Mesendoderm (in vitro differentiated cells): ENCODE measurements around the gene ANKRD37.

Experiments used
- DNase-seq: peaks from one replicate; pipeline ENCODE4 v3.0.0; 2013
- H2AK5ac ChIP-seq: 2 replicates; pipeline ENCODE4 v1.6.1; 2013; ENCODE audit warnings: low read length, inconsistent platforms
- H2BK120ac ChIP-seq: 2 replicates; pipeline ENCODE4 v1.6.1; 2013; ENCODE audit warnings: low read depth, mild to moderate bottlenecking, low read length, moderate library complexity, mixed read lengths
- H2BK15ac ChIP-seq: replicated peaks from 2 replicates; pipeline ENCODE4 v1.6.1; 2013; ENCODE audit warnings: low read depth, mild to moderate bottlenecking, moderate library complexity
- H2BK5ac ChIP-seq: 2 replicates; pipeline ENCODE4 v1.6.1; 2013; ENCODE audit warnings: low read length, inconsistent platforms
- H3K18ac ChIP-seq: 2 replicates; pipeline ENCODE4 v1.6.1; 2013; ENCODE audit warnings: mild to moderate bottlenecking, low read length, mixed read lengths
- H3K23ac ChIP-seq: one replicate; pipeline ENCODE4 v1.6.1; 2013; ENCODE audit warnings: low read length
- H3K27ac ChIP-seq: 2 replicates; pipeline ENCODE4 v1.5.1; 2013; ENCODE audit warnings: low read depth, mild to moderate bottlenecking, inconsistent platforms, low read length, moderate library complexity
- H3K27me3 ChIP-seq: 2 replicates; pipeline ENCODE4 v1.6.1; 2013; ENCODE audit warnings: low read length, control low read depth, mild to moderate bottlenecking, inconsistent platforms; ENCODE audit not compliant: insufficient read depth, poor library complexity
- H3K36me3 ChIP-seq: 2 replicates; pipeline ENCODE4 v1.6.1; 2013; ENCODE audit warnings: low read length, inconsistent platforms; ENCODE audit not compliant: control insufficient read depth, insufficient read depth
- H3K4ac ChIP-seq: one replicate; pipeline ENCODE4 v1.6.1; 2013; ENCODE audit warnings: low read depth, mild to moderate bottlenecking, low read length, moderate library complexity
- H3K4me1 ChIP-seq: 2 replicates; pipeline ENCODE4 v1.6.1; 2013; ENCODE audit warnings: low read depth, low read length, inconsistent platforms; ENCODE audit not compliant: control insufficient read depth
- H3K4me2 ChIP-seq: 2 replicates; pipeline ENCODE4 v1.6.1; 2013; ENCODE audit warnings: low read length
- H3K4me3 ChIP-seq: 2 replicates; pipeline ENCODE4 v1.5.1; 2013; ENCODE audit warnings: mild to moderate bottlenecking, low read length
- H3K56ac ChIP-seq: one replicate; pipeline ENCODE4 v1.6.1; 2013; ENCODE audit warnings: low read length
- H3K79me1 ChIP-seq: 2 replicates; pipeline ENCODE4 v1.6.1; 2013; ENCODE audit warnings: low read length, inconsistent platforms
- H3K79me2 ChIP-seq: 2 replicates; pipeline ENCODE4 v1.6.1; 2013; ENCODE audit warnings: mild to moderate bottlenecking, low read length; ENCODE audit not compliant: control insufficient read depth, insufficient read depth
- H3K9ac ChIP-seq: 2 replicates; pipeline ENCODE4 v1.6.1; 2013; ENCODE audit warnings: low read length, inconsistent platforms
- H4K5ac ChIP-seq: one replicate; pipeline ENCODE4 v1.6.1; 2013; ENCODE audit warnings: low read length
- H4K8ac ChIP-seq: one replicate; pipeline ENCODE4 v1.6.1; 2013; ENCODE audit warnings: low read depth, mild to moderate bottlenecking, control low read depth, low read length, moderate library complexity
- WGBS: extraction: QIAGEN DNeasy Blood & Tissue Kit; methylation state at CpG from one replicate; pipeline ENCODE4 v1.1.7; 2013; ENCODE audit warnings: low lambda C conversion rate, missing lambda C conversion rate; ENCODE audit not compliant: insufficient coverage; ENCODE audit errors: extremely low coverage; 5-methylcytosine and 5-hydroxymethylcytosine counted together

Gene ANKRD37

DNA sequence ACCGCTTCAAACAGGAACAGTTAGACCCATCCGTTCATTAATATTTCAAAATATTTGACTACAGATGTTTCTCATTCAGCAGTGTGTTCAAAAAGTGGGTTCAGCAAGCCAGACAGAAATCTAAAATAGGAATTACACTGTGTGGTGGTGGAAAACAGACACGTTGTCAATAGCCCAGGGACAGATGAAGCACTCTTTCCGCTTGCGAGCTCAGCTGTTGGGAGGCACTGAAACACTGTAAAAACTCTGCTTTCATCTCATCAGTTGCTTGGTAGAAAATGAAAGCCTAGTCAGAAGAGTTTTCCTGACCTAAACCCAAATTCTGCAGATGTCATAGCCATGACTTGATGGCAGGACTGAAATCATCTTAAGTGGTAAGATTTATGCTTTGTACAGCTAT, 39.4 kb upstream of the ANKRD37 start:
- Histone ChIP-seq H3K9ac (no peak overlapping the region), H3K36me3 (peaks cover 2% of the 10 kb centered on the region), H3K23ac (no peak overlapping the region), H2AK5ac (no peak overlapping the region), H3K79me1 (no peaks in the 10 kb centered on the region), H4K5ac (no peak overlapping the region), H2BK120ac (no peak overlapping the region), H3K4me3 (no peak overlapping the region), H3K27ac (no peak overlapping the region), H3K18ac (no peak overlapping the region), H3K27me3 (no peaks in the 10 kb centered on the region), H2BK15ac (no peak overlapping the region), H4K8ac (no peak overlapping the region), H3K79me2 (no peaks in the 10 kb centered on the region), H3K4ac (no peak overlapping the region), H3K4me1 (no peaks in the 10 kb centered on the region), H2BK5ac (no peak overlapping the region), H3K4me2 (no peak overlapping the region), H3K56ac (no peak overlapping the region)
- no peak for DNase-seq
- no CpG with 5 or more reads among the region's 5 CpGs for WGBS

DNA sequence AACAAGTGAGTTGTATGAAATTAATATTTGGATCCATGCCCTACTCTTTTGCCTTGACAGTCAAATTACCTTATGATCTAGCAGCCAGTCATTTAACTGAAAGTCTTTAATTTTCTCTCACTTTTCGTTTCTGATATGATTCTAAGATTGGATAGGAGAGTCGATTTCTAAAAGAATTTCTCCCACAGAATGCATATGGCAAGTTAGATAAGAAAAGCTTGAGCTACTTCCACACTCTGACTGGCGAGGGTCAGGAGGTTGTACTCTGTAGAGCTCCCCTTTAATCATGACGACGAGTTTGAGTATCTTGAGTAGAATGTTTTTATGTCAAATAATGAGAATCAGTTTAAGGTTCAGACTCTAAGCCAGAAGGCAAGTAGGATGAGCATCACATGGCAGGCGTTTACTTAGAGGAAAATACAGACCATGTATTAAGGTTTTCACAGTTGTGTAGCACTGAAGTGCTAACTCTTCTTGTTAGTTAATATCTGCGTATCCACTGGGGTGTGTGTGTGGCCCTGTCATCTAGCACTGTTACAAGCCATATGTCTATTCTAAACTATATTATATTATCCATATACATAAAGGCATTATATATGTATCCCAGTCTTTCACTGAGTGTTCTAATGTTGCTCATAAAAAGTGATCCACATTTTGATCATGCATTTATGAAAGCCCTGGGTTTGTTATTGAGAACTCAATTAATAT, 38.8 kb upstream of the ANKRD37 start:
- H3K4me2 ChIP-seq: no peak overlapping the region
- no peak overlapping the region for H2AK5ac ChIP-seq
- H3K4ac ChIP-seq: no peak overlapping the region
- no peaks in the 10 kb centered on the region for H3K27me3 ChIP-seq
- H2BK15ac ChIP-seq: no peak overlapping the region
- H3K79me2 ChIP-seq: no peaks in the 10 kb centered on the region
- no peaks in the 10 kb centered on the region for H3K4me1 ChIP-seq
- no peak overlapping the region for H2BK5ac ChIP-seq
- H4K8ac ChIP-seq: no peak overlapping the region
- no peak overlapping the region for H3K9ac ChIP-seq
- no peak overlapping the region for H3K18ac ChIP-seq
- WGBS: no CpG with 5 or more reads among the region's 7 CpGs
- H2BK120ac ChIP-seq: no peak overlapping the region
- DNase-seq: no peak
- H3K36me3 ChIP-seq: peaks cover 2% of the 10 kb centered on the region
- no peak overlapping the region for H3K27ac ChIP-seq
- no peak overlapping the region for H3K56ac ChIP-seq
- no peak overlapping the region for H4K5ac ChIP-seq
- H3K23ac ChIP-seq: no peak overlapping the region
- H3K79me1 ChIP-seq: no peaks in the 10 kb centered on the region
- H3K4me3 ChIP-seq: no peak overlapping the region

DNA sequence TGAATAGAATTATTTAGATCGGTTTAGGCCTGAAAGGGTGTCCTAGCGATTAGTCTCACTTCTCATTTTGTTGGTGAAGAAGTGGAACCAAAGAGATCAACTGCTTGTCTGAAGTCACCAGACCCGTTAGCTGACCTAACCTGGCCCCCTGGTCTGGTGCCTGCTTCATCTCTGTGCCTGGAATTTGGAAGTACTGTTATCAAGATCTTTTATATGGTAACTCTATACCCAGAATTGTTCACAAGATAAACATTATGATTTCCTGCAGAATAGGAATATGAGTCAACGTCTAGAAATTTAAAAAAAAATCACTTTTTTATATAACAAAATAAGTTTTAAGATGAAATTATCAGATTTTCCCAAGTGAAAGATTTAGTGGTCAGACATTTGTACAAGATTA, 38.1 kb upstream of the ANKRD37 start:
- Histone ChIP-seq H4K5ac (no peak overlapping the region), H3K36me3 (peaks cover 2% of the 10 kb centered on the region), H3K4me2 (no peak overlapping the region), H4K8ac (no peak overlapping the region), H3K18ac (no peak overlapping the region), H2AK5ac (no peak overlapping the region), H3K9ac (no peak overlapping the region), H3K27ac (no peak overlapping the region), H3K4me1 (no peaks in the 10 kb centered on the region), H3K79me2 (no peaks in the 10 kb centered on the region), H3K4me3 (no peak overlapping the region), H3K79me1 (no peaks in the 10 kb centered on the region), H2BK5ac (no peak overlapping the region), H2BK120ac (no peak overlapping the region), H3K4ac (no peak overlapping the region), H3K27me3 (no peaks in the 10 kb centered on the region), H2BK15ac (no peak overlapping the region), H3K56ac (no peak overlapping the region), H3K23ac (no peak overlapping the region)
- DNase-seq: no peak
- no CpG with 5 or more reads among the region's 4 CpGs for WGBS

DNA sequence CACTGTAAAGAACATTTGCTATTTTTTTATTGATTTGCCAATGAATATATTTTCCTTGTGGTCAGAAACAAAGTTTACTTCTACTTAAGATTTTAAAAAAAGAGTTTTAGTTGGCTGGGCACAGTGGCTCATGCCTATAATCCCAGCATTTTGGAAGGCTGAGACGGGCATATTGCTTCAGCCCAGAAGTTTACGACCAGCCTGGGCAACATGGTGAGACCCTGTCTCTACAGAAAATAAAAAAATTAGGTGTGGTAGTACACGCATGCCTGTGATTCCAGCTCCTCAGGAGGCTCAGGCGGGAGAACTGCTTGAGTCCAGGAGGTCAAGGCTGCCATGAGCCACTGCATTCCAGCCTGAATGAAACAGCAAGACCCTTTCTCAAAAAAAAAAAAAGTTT, 37.7 kb upstream of the ANKRD37 start:
- no peak overlapping the region for H3K4me2 ChIP-seq
- no peaks in the 10 kb centered on the region for H3K4me1 ChIP-seq
- H3K27me3 ChIP-seq: no peaks in the 10 kb centered on the region
- peaks cover 2% of the 10 kb centered on the region for H3K36me3 ChIP-seq
- no peak overlapping the region for H3K56ac ChIP-seq
- no peak overlapping the region for H2BK120ac ChIP-seq
- no peak overlapping the region for H3K4ac ChIP-seq
- no peak overlapping the region for H2BK5ac ChIP-seq
- H4K5ac ChIP-seq: no peak overlapping the region
- H2AK5ac ChIP-seq: no peak overlapping the region
- no CpG with 5 or more reads among the region's 4 CpGs for WGBS
- H3K9ac ChIP-seq: no peak overlapping the region
- H3K27ac ChIP-seq: no peak overlapping the region
- H2BK15ac ChIP-seq: no peak overlapping the region
- H4K8ac ChIP-seq: no peak overlapping the region
- peak; percentile 27 for DNase-seq
- H3K23ac ChIP-seq: no peak overlapping the region
- no peaks in the 10 kb centered on the region for H3K79me2 ChIP-seq
- no peaks in the 10 kb centered on the region for H3K79me1 ChIP-seq
- H3K4me3 ChIP-seq: no peak overlapping the region
- no peak overlapping the region for H3K18ac ChIP-seq

DNA sequence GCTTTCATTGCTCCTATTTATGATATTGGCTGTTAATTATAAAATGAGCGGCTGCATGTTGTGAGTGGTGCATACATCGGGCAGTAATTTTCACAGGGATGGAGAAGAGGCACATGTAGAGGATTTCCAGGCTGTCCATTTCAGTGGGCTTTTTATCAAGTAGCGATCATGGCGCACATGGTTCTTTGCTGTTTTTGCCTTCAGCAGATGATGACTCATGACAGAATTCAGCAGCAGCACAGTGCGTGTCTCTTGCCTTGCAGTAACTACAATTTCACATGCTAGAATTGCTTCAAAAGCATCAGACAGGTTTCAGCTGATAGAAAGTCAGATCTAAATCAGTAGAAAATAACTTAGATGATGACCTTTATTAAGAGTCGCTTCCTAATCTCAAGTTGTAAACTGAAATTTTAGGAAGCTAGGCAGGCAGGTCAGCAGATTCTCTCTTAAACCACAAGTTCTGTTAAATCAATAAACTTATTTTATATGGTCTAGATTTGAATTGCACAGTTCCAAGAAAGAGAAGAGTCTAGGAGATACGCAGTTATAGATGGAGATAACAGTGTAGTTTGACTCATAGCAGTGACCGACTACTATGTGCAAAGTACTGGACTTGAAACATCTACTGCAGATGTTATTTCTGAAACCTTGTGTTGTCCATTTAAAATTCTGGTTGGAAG, 36.7 kb upstream of the ANKRD37 start:
- Histone ChIP-seq H3K27ac (no peak overlapping the region), H4K8ac (no peak overlapping the region)
- no CpG with 5 or more reads among the region's 8 CpGs for WGBS

More for the DNA sequence above, 36.7 kb upstream of the ANKRD37 start:
- no peaks in the 10 kb centered on the region for H3K79me2 ChIP-seq
- no peak overlapping the region for H2BK5ac ChIP-seq
- no peak overlapping the region for H2AK5ac ChIP-seq
- no peak overlapping the region for H3K23ac ChIP-seq
- no peak overlapping the region for H3K4ac ChIP-seq
- H2BK120ac ChIP-seq: no peak overlapping the region
- no peak overlapping the region for H3K56ac ChIP-seq
- no peaks in the 10 kb centered on the region for H3K4me1 ChIP-seq
- H2BK15ac ChIP-seq: no peak overlapping the region
- no peak overlapping the region for H3K9ac ChIP-seq
- no peaks in the 10 kb centered on the region for H3K79me1 ChIP-seq
- H3K4me2 ChIP-seq: no peak overlapping the region
- no peaks in the 10 kb centered on the region for H3K36me3 ChIP-seq
- DNase-seq: no peak
- H3K27me3 ChIP-seq: no peaks in the 10 kb centered on the region
- H3K4me3 ChIP-seq: no peak overlapping the region
- no peak overlapping the region for H4K5ac ChIP-seq
- no peak overlapping the region for H3K18ac ChIP-seq
